Neuron (in vitro differentiated cells): ENCODE results near the gene KCNJ14.
A peak's percentile ranks its signal among the peaks of the same experiment; 100 is the strongest.

Experiments
- H2AFZ ChIP-seq: one replicate; pipeline ENCODE4 v1.6.1; 2013; ENCODE audit warnings: low read depth, mild to moderate bottlenecking, inconsistent platforms, low read length, moderate library complexity
- H3K27me3 ChIP-seq: one replicate; pipeline ENCODE4 v1.6.1; 2013; ENCODE audit warnings: low read length; ENCODE audit not compliant: insufficient read depth
- H3K36me3 ChIP-seq: one replicate; pipeline ENCODE4 v1.6.1; 2013; ENCODE audit warnings: low read length; ENCODE audit not compliant: insufficient read depth
- H3K4me1 ChIP-seq: one replicate; pipeline ENCODE4 v1.6.1; 2013; ENCODE audit warnings: low read length; ENCODE audit not compliant: insufficient read depth
- H3K4me3 ChIP-seq: 2 replicates; pipeline ENCODE4 v1.5.1; 2013; ENCODE audit warnings: mild to moderate bottlenecking, low read length, moderate library complexity
- H3K9me3 ChIP-seq: one replicate; pipeline ENCODE4 v1.6.1; 2013; ENCODE audit warnings: low read length

KCNJ14 gene

GRCh38 chr19:48436586-48436985 lies 18.8 kb upstream of the KCNJ14 start:
- H2AFZ ChIP-seq: no peak overlapping the region
- no peaks in the 10 kb centered on the region for H3K27me3 ChIP-seq
- H3K4me1 ChIP-seq: no peaks in the 10 kb centered on the region
- no peaks in the 10 kb centered on the region for H3K9me3 ChIP-seq
- H3K36me3 ChIP-seq: no peaks in the 10 kb centered on the region
- no peak overlapping the region for H3K4me3 ChIP-seq

GRCh38 chr19:48441360-48442050 lies 13.9 kb upstream of the KCNJ14 start:
- no peak overlapping the region for H2AFZ ChIP-seq
- peaks cover 14% of the 10 kb centered on the region for H3K4me1 ChIP-seq
- no peak overlapping the region for H3K4me3 ChIP-seq
- no peaks in the 10 kb centered on the region for H3K36me3 ChIP-seq
- no peaks in the 10 kb centered on the region for H3K9me3 ChIP-seq
- H3K27me3 ChIP-seq: no peaks in the 10 kb centered on the region

- H3K27me3 ChIP-seq: no peaks in the 10 kb centered on the region
- H3K4me3 ChIP-seq: no peak overlapping the region
- H3K36me3 ChIP-seq: peaks cover under 1% of the 10 kb centered on the region
- no peak overlapping the region for H2AFZ ChIP-seq
- peaks cover 16% of the 10 kb centered on the region for H3K4me1 ChIP-seq
- H3K9me3 ChIP-seq: no peaks in the 10 kb centered on the region
Measured at GRCh38 chr19:48442116-48443035, 13.0 kb upstream of the KCNJ14 start.

- peaks cover 16% of the 10 kb centered on the region for H3K4me1 ChIP-seq
- no peak overlapping the region for H3K4me3 ChIP-seq
- H2AFZ ChIP-seq: no peak overlapping the region
- H3K9me3 ChIP-seq: no peaks in the 10 kb centered on the region
- H3K36me3 ChIP-seq: peaks cover 10% of the 10 kb centered on the region
- no peaks in the 10 kb centered on the region for H3K27me3 ChIP-seq
Measured at GRCh38 chr19:48443256-48443655, 12.1 kb upstream of the KCNJ14 start.

- no peaks in the 10 kb centered on the region for H3K27me3 ChIP-seq
- H3K4me1 ChIP-seq: peaks cover 16% of the 10 kb centered on the region
- no peaks in the 10 kb centered on the region for H3K9me3 ChIP-seq
- peaks cover 14% of the 10 kb centered on the region for H3K36me3 ChIP-seq
- H2AFZ ChIP-seq: no peak overlapping the region
- no peak overlapping the region for H3K4me3 ChIP-seq
Measured at GRCh38 chr19:48443731-48444128, 11.6 kb upstream of the KCNJ14 start.

GRCh38 chr19:48444129-48444935 lies 11.0 kb upstream of the KCNJ14 start:
- H3K4me3 ChIP-seq: peak overlapping the region; percentile 85
- H3K36me3 ChIP-seq: peaks cover 16% of the 10 kb centered on the region
- H3K27me3 ChIP-seq: no peaks in the 10 kb centered on the region
- H2AFZ ChIP-seq: peak overlapping the region; percentile 44
- peaks cover 16% of the 10 kb centered on the region for H3K4me1 ChIP-seq
- H3K9me3 ChIP-seq: no peaks in the 10 kb centered on the region

- Histone ChIP-seq H3K36me3 (peaks cover 21% of the 10 kb centered on the region), H3K27me3 (no peaks in the 10 kb centered on the region), H3K4me3 (peak overlapping the region; percentile 85), H3K9me3 (no peaks in the 10 kb centered on the region), H3K4me1 (peaks cover 16% of the 10 kb centered on the region), H2AFZ (peak overlapping the region; percentile 44)
Measured at GRCh38 chr19:48444936-48445200, 10.5 kb upstream of the KCNJ14 start.

- Histone ChIP-seq H3K4me3 (peak overlapping the region; percentile 85), H3K9me3 (no peaks in the 10 kb centered on the region), H3K27me3 (no peaks in the 10 kb centered on the region), H3K36me3 (peaks cover 25% of the 10 kb centered on the region), H3K4me1 (peaks cover 16% of the 10 kb centered on the region), H2AFZ (peak overlapping the region; percentile 44)
Measured at GRCh38 chr19:48445256-48445605, 10.1 kb upstream of the KCNJ14 start.

- Histone ChIP-seq H3K36me3 (peaks cover 31% of the 10 kb centered on the region), H2AFZ (peak within 1 kb of the TSS; percentile 44), H3K4me1 (peaks cover 16% of the 10 kb centered on the region), H3K27me3 (no peaks in the 10 kb centered on the region), H3K4me3 (peak within 1 kb of the TSS; percentile 85), H3K9me3 (no peaks in the 10 kb centered on the region)
Measured at GRCh38 chr19:48445606-48446481, 9.5 kb upstream of the KCNJ14 start, which contains the start of gene GRWD1. Gene GRWD1 (plus strand): TSS chr19:48445983. CDS start chr19:48446006, 23 bp downstream.

GRCh38 chr19:48446579-48446978 lies 8.8 kb upstream of the KCNJ14 start:
- Histone ChIP-seq H2AFZ (peak overlapping the region; percentile 44), H3K4me3 (peak overlapping the region; percentile 85), H3K27me3 (no peaks in the 10 kb centered on the region), H3K4me1 (peaks cover 16% of the 10 kb centered on the region), H3K9me3 (no peaks in the 10 kb centered on the region), H3K36me3 (peaks cover 38% of the 10 kb centered on the region)

- Histone ChIP-seq H3K4me3 (no peak overlapping the region), H2AFZ (no peak overlapping the region), H3K9me3 (no peaks in the 10 kb centered on the region), H3K36me3 (peaks cover 54% of the 10 kb centered on the region), H3K4me1 (peaks cover 16% of the 10 kb centered on the region), H3K27me3 (no peaks in the 10 kb centered on the region)
Measured at GRCh38 chr19:48448563-48448962, 6.8 kb upstream of the KCNJ14 start.

- no peak overlapping the region for H3K4me3 ChIP-seq
- no peaks in the 10 kb centered on the region for H3K27me3 ChIP-seq
- no peaks in the 10 kb centered on the region for H3K9me3 ChIP-seq
- peaks cover 69% of the 10 kb centered on the region for H3K36me3 ChIP-seq
- H3K4me1 ChIP-seq: peaks cover 7% of the 10 kb centered on the region
- H2AFZ ChIP-seq: no peak overlapping the region
Measured at GRCh38 chr19:48450441-48450840, 4.9 kb upstream of the KCNJ14 start.
